H9 (cell line): ENCODE results near the gene MOV10L1. TPM values are rescaled to one million over a fixed set of nuclear protein-coding genes. Genes with fewer than 3 reads are reported as not detected.

Experiments used
- DNase-seq: peaks from one replicate; pipeline ENCODE4 v3.0.0-alpha.2; 2017
- H2AFZ ChIP-seq: one replicate; pipeline ENCODE4 v1.6.1; 2013; ENCODE audit warnings: mild to moderate bottlenecking, low read length, control low read depth, moderate library complexity
- H2AK5ac ChIP-seq: 2 replicates; pipeline ENCODE4 v1.6.1; 2013; ENCODE audit warnings: low read length, control low read depth, mixed read lengths; ENCODE audit not compliant: insufficient read length
- H2BK120ac ChIP-seq: one replicate; pipeline ENCODE4 v1.6.1; 2013; ENCODE audit warnings: low read depth, mild to moderate bottlenecking, low read length, control low read depth, inconsistent platforms; ENCODE audit not compliant: poor library complexity, severe bottlenecking
- H2BK12ac ChIP-seq: 2 replicates; pipeline ENCODE4 v1.6.1; 2013; ENCODE audit warnings: low read length, control low read depth, mixed read lengths, low read depth; ENCODE audit not compliant: insufficient read length
- H2BK15ac ChIP-seq: 2 replicates; pipeline ENCODE4 v1.6.1; 2013; ENCODE audit warnings: low read depth, low read length, control low read depth
- H2BK20ac ChIP-seq: one replicate; pipeline ENCODE4 v1.6.1; 2013; ENCODE audit warnings: low read depth, mild to moderate bottlenecking, low read length, control low read depth, inconsistent platforms; ENCODE audit not compliant: poor library complexity, severe bottlenecking
- H2BK5ac ChIP-seq: 2 replicates; pipeline ENCODE4 v1.6.1; 2013; ENCODE audit warnings: low read length, control low read depth, mixed read lengths; ENCODE audit not compliant: insufficient read length
- H3K14ac ChIP-seq: 2 replicates; pipeline ENCODE4 v1.6.1; 2013; ENCODE audit warnings: low read length, control low read depth; ENCODE audit not compliant: insufficient read depth
- H3K18ac ChIP-seq: 2 replicates; pipeline ENCODE4 v1.6.1; 2013; ENCODE audit warnings: low read depth, mild to moderate bottlenecking, mixed read lengths, low read length, control low read depth; ENCODE audit not compliant: insufficient read length
- H3K23ac ChIP-seq: 2 replicates; pipeline ENCODE4 v1.6.1; 2013; ENCODE audit warnings: low read length, control low read depth, mixed read lengths, low read depth; ENCODE audit not compliant: insufficient read length
- H3K23me2 ChIP-seq: 2 replicates; pipeline ENCODE4 v1.6.1; 2013; ENCODE audit warnings: low read depth, mild to moderate bottlenecking, mixed read lengths, low read length, control low read depth; ENCODE audit not compliant: insufficient read length, poor library complexity, severe bottlenecking
- H3K27ac ChIP-seq: 2 replicates; pipeline ENCODE4 v1.5.1; 2013; ENCODE audit warnings: low read length, control low read depth, mixed read lengths, low read depth; ENCODE audit not compliant: insufficient read length
- H3K27me3 ChIP-seq: 2 replicates; pipeline ENCODE4 v1.6.1; 2013; ENCODE audit warnings: low read length, control low read depth, inconsistent platforms; ENCODE audit not compliant: insufficient read depth
- H3K4ac ChIP-seq: 2 replicates; pipeline ENCODE4 v1.6.1; 2013; ENCODE audit warnings: low read depth, mild to moderate bottlenecking, control low read depth, inconsistent platforms, low read length, moderate library complexity
- H3K4me1 ChIP-seq: 2 replicates; pipeline ENCODE4 v1.6.1; 2013; ENCODE audit warnings: low read length, control low read depth, inconsistent platforms; ENCODE audit not compliant: insufficient read depth
- H3K4me2 ChIP-seq: 2 replicates; pipeline ENCODE4 v1.6.1; 2013; ENCODE audit warnings: low read length, control low read depth, mixed read lengths; ENCODE audit not compliant: insufficient read length, insufficient read depth
- H3K56ac ChIP-seq: 2 replicates; pipeline ENCODE4 v1.6.1; 2013; ENCODE audit warnings: low read depth, mild to moderate bottlenecking, mixed read lengths, low read length, control low read depth; ENCODE audit not compliant: insufficient read length
- H3K79me1 ChIP-seq: 2 replicates; pipeline ENCODE4 v1.6.1; 2013; ENCODE audit warnings: low read depth, mild to moderate bottlenecking, moderate library complexity, low read length, control low read depth, inconsistent platforms; ENCODE audit not compliant: insufficient read depth, poor library complexity, severe bottlenecking
- H3K79me2 ChIP-seq: 2 replicates; pipeline ENCODE4 v1.6.1; 2013; ENCODE audit warnings: low read length, control low read depth, inconsistent platforms; ENCODE audit not compliant: insufficient read depth
- H3K9ac ChIP-seq: 2 replicates; pipeline ENCODE4 v1.6.1; 2013; ENCODE audit warnings: low read length, control low read depth, mixed read lengths; ENCODE audit not compliant: insufficient read length; ENCODE audit errors: extremely low read depth
- H3K9me3 ChIP-seq: one replicate; pipeline ENCODE4 v1.6.1; 2013; ENCODE audit warnings: low read depth, low read length, inconsistent platforms; ENCODE audit not compliant: control insufficient read depth
- H3T11ph ChIP-seq: one replicate; pipeline ENCODE4 v1.6.1; 2013; ENCODE audit warnings: mild to moderate bottlenecking, low read length, control low read depth, inconsistent platforms
- H4K20me1 ChIP-seq: one replicate; pipeline ENCODE4 v1.6.1; 2013; ENCODE audit not compliant: control insufficient read depth, insufficient read length, insufficient read depth
- H4K5ac ChIP-seq: 2 replicates; pipeline ENCODE4 v1.6.1; 2013; ENCODE audit warnings: low read depth, mild to moderate bottlenecking, mixed read lengths, low read length, control low read depth; ENCODE audit not compliant: insufficient read length
- H4K8ac ChIP-seq: replicated peaks from 2 replicates; pipeline ENCODE4 v1.6.1; 2013; ENCODE audit warnings: low read length, control low read depth, mixed read lengths, low read depth; ENCODE audit not compliant: insufficient read length
- H4K91ac ChIP-seq: 2 replicates; pipeline ENCODE4 v1.6.1; 2013; ENCODE audit warnings: low read depth, mild to moderate bottlenecking, moderate library complexity, mixed read lengths, low read length, control low read depth; ENCODE audit not compliant: insufficient read length
- H3K27ac Mint-ChIP-seq, 3 experiments: 2 replicates in 2 of 3; 3 replicates in 1 of 3; pipeline ENCODE4 v1.8.0; 2020 to 2021; ENCODE audit warnings: mixed read lengths in 3 of 3, mild to moderate bottlenecking in 1 of 3, moderate library complexity in 1 of 3
- H3K27me3 Mint-ChIP-seq: 2 replicates; pipeline ENCODE4 v1.8.0; 2021; ENCODE audit warnings: low read depth, mild to moderate bottlenecking, moderate library complexity, mixed read lengths
- H3K36me3 Mint-ChIP-seq, 3 experiments: 2 replicates in 2 of 3; 3 replicates in 1 of 3; pipeline ENCODE4 v1.8.0; 2020 to 2021; ENCODE audit warnings: low read depth in 3 of 3, mixed read lengths in 3 of 3; ENCODE audit not compliant: insufficient read depth in 1 of 3
- H3K4me1 Mint-ChIP-seq, 2 experiments: 2 replicates each; pipeline ENCODE4 v1.8.0; 2020; ENCODE audit warnings: mixed read lengths in 2 of 2
- H3K4me3 Mint-ChIP-seq, 2 experiments: 2 replicates in 1 of 2; 3 replicates in 1 of 2; pipeline ENCODE4 v1.8.0; 2020 to 2021; ENCODE audit warnings: mild to moderate bottlenecking in 2 of 2, mixed read lengths in 2 of 2, moderate library complexity in 1 of 2
- H3K9me3 Mint-ChIP-seq, 2 experiments: 2 replicates in 1 of 2; 3 replicates in 1 of 2; pipeline ENCODE4 v1.8.0; 2020; ENCODE audit warnings: mild to moderate bottlenecking in 2 of 2, mixed read lengths in 2 of 2, moderate library complexity in 1 of 2
- CTCF ChIP-seq: fragments of 200-600 bp; sonication (generic); conservative IDR thresholded peaks from 3 replicates; pipeline ENCODE4 v1.8.0; 2021; ENCODE audit warnings: antibody characterized with exemption, mild to moderate bottlenecking
- WGBS: extraction: QIAGEN DNeasy Blood & Tissue Kit; methylation state at CpG from one replicate; pipeline ENCODE4 v1.1.7; 2013; ENCODE audit warnings: missing lambda C conversion rate, low lambda C conversion rate, mixed read lengths; ENCODE audit not compliant: insufficient read length; ENCODE audit errors: extremely low coverage; 5-methylcytosine and 5-hydroxymethylcytosine counted together
- total RNA-seq: library from RNA; stranded (reverse); gene quantifications from 2 replicates; pipeline ENCODE4 v1.2.1, GENCODE V29; 2021

The MOV10L1 gene
- total RNA-seq, 1 experiment from 2014 or later: not detected

- H3K9me3 ChIP-seq: no peaks in the 10 kb centered on the region
- no peak for TF ChIP-seq CTCF
Measured at GRCh38 chr22:50046481-50047245, 43.1 kb upstream of the MOV10L1 start.

More at GRCh38 chr22:50046481-50047245, 43.1 kb upstream of the MOV10L1 start:
- no peak overlapping the region for H3K23ac ChIP-seq
- no peak overlapping the region for H3K4ac ChIP-seq
- no peak overlapping the region for H3K18ac ChIP-seq
- H4K5ac ChIP-seq: no peak overlapping the region
- Mint-ChIP-seq H3K4me1 (no peaks in the 10 kb centered on the region), H3K27me3 (peaks cover 12% of the 10 kb centered on the region), H3K4me3 (no peak overlapping the region), H3K9me3 (no peaks in the 10 kb centered on the region; a peak in 1 of 5 replicates), H3K36me3 (no peaks in the 10 kb centered on the region), H3K27ac (no peak overlapping the region)
- H3K79me2 ChIP-seq: no peaks in the 10 kb centered on the region
- no peak overlapping the region for H4K91ac ChIP-seq
- H3K4me2 ChIP-seq: no peak overlapping the region
- H3K4me1 ChIP-seq: no peaks in the 10 kb centered on the region
- no peak overlapping the region for H2BK20ac ChIP-seq
- no peak overlapping the region for H4K8ac ChIP-seq
- H3K14ac ChIP-seq: no peak overlapping the region; the same call in 1 of the 2 replicates
- no peak overlapping the region for H2AK5ac ChIP-seq
- H2AFZ ChIP-seq: no peak overlapping the region
- H2BK120ac ChIP-seq: no peak overlapping the region
- H3K27me3 ChIP-seq: no peaks in the 10 kb centered on the region
- H3K27ac ChIP-seq: no peak overlapping the region
- no peak overlapping the region for H2BK5ac ChIP-seq
- H3K9ac ChIP-seq: no peak overlapping the region
- H2BK15ac ChIP-seq: no peak overlapping the region
- no peaks in the 10 kb centered on the region for H3K79me1 ChIP-seq
- H3K56ac ChIP-seq: no peak overlapping the region
- no peaks in the 10 kb centered on the region for H3K23me2 ChIP-seq
- no CpG with 5 or more reads among the region's 27 CpGs for WGBS
- H3T11ph ChIP-seq: no peak overlapping the region
- no peak overlapping the region for H2BK12ac ChIP-seq
- DNase-seq: no peak
- H4K20me1 ChIP-seq: no peaks in the 10 kb centered on the region
